GM23338 (cell line): ENCODE measurements around the gene HRNR. TPM values are rescaled to one million over a fixed set of nuclear protein-coding genes. Genes with fewer than 3 reads are reported as not detected.

Source experiments
- ATAC-seq: fragments of 200-7000 bp; cut with Tn5 transposase; 3 replicates; pipeline ENCODE4 v1.9.1; 2020
- DNase-seq: peaks from one replicate; pipeline ENCODE4 v3.0.0-alpha.2; 2015; ENCODE audit warnings: low spot score
- H2AFZ ChIP-seq: fragments of 200-600 bp; sonication (generic); 2 replicates; pipeline ENCODE4 v1.8.0; 2016; ENCODE audit warnings: antibody characterized with exemption, mild to moderate bottlenecking, moderate library complexity
- H3F3A ChIP-seq: fragments of 200-600 bp; sonication (generic); replicated peaks from 2 replicates; pipeline ENCODE4 v1.8.0; 2017; ENCODE audit warnings: antibody characterized with exemption, mixed run types, low read depth
- H3K27ac ChIP-seq: fragments of 200-600 bp; sonication (generic); 2 replicates; pipeline ENCODE4 v1.6.1; 2016; ENCODE audit warnings: low read depth
- H3K27me3 ChIP-seq: fragments of 200-600 bp; sonication (generic); 2 replicates; pipeline ENCODE4 v1.8.0; 2016; ENCODE audit warnings: mild to moderate bottlenecking, mixed run types, moderate library complexity; ENCODE audit not compliant: insufficient read depth
- H3K36me3 ChIP-seq: fragments of 200-600 bp; sonication (generic); 2 replicates; pipeline ENCODE4 v1.8.0; 2016; ENCODE audit warnings: mild to moderate bottlenecking; ENCODE audit not compliant: insufficient read depth
- H3K4me1 ChIP-seq: fragments of 200-600 bp; sonication (generic); 2 replicates; pipeline ENCODE4 v1.8.0; 2016; ENCODE audit warnings: mild to moderate bottlenecking, moderate library complexity; ENCODE audit not compliant: insufficient read depth
- H3K4me2 ChIP-seq: fragments of 200-600 bp; sonication (generic); 2 replicates; pipeline ENCODE4 v1.7.1; 2017; ENCODE audit warnings: mixed run types
- H3K4me3 ChIP-seq: fragments of 200-600 bp; sonication (generic); 2 replicates; pipeline ENCODE4 v1.6.1; 2016; ENCODE audit warnings: mixed run types
- H3K79me2 ChIP-seq: fragments of 200-600 bp; sonication (generic); replicated peaks from 2 replicates; pipeline ENCODE4 v1.8.0; 2017; ENCODE audit warnings: mild to moderate bottlenecking; ENCODE audit not compliant: insufficient read depth
- H3K9me2 ChIP-seq: fragments of 200-600 bp; sonication (generic); 2 replicates; pipeline ENCODE4 v1.8.0; 2017; ENCODE audit not compliant: insufficient read depth
- H4K20me1 ChIP-seq: fragments of 200-600 bp; sonication (generic); replicated peaks from 2 replicates; pipeline ENCODE4 v1.8.0; 2017; ENCODE audit warnings: mild to moderate bottlenecking; ENCODE audit not compliant: insufficient read depth
- H3K27ac Mint-ChIP-seq: 2 replicates; pipeline ENCODE4 v1.8.0; 2020; ENCODE audit warnings: inconsistent platforms, mild to moderate bottlenecking, moderate library complexity, mixed read lengths
- H3K27me3 Mint-ChIP-seq: 3 replicates; pipeline ENCODE4 v1.8.0; 2022; ENCODE audit warnings: low read depth, mild to moderate bottlenecking, moderate library complexity, mixed read lengths, inconsistent platforms; ENCODE audit not compliant: insufficient read depth, poor library complexity
- H3K36me3 Mint-ChIP-seq: 3 replicates; pipeline ENCODE4 v1.8.0; 2021; ENCODE audit warnings: low read depth, mild to moderate bottlenecking, inconsistent platforms, moderate library complexity, mixed read lengths
- H3K4me1 Mint-ChIP-seq: 3 replicates; pipeline ENCODE4 v1.8.0; 2020; ENCODE audit warnings: mild to moderate bottlenecking, inconsistent platforms, mixed read lengths
- H3K4me3 Mint-ChIP-seq: 3 replicates; pipeline ENCODE4 v1.8.0; 2021; ENCODE audit warnings: moderate library complexity, mild to moderate bottlenecking, inconsistent platforms, mixed read lengths
- H3K9me3 Mint-ChIP-seq: 3 replicates; pipeline ENCODE4 v1.8.0; 2020; ENCODE audit warnings: moderate library complexity, mild to moderate bottlenecking, inconsistent platforms, mixed read lengths
- CREB1 ChIP-seq: fragments of 250-450 bp; sonication (Bioruptor Pico); IDR thresholded peaks from 2 replicates; pipeline ENCODE4 v1.5.0; 2020; ENCODE audit warnings: low read depth, mild to moderate bottlenecking, moderate library complexity
- ETS1 ChIP-seq: IDR thresholded peaks from 2 replicates; pipeline ENCODE4 v1.6.1; 2016; ENCODE audit warnings: antibody characterized with exemption
- EZH2 ChIP-seq: fragments of 200-600 bp; sonication (generic); IDR thresholded peaks from one replicate; pipeline ENCODE4 v1.8.0; 2017; ENCODE audit warnings: antibody characterized with exemption, mild to moderate bottlenecking, low read depth; ENCODE audit not compliant: unreplicated experiment
- POLR2AphosphoS5 ChIP-seq: IDR thresholded peaks from 2 replicates; pipeline ENCODE4 v1.6.1; 2016; ENCODE audit warnings: antibody characterized with exemption, low read depth
- REST ChIP-seq: IDR thresholded peaks from one replicate; pipeline ENCODE4 v1.6.1; 2018; ENCODE audit warnings: antibody characterized with exemption; ENCODE audit not compliant: unreplicated experiment
- ZNF114 ChIP-seq: fragments of 250-450 bp; sonication (Bioruptor Pico); IDR thresholded peaks from 2 replicates; pipeline ENCODE4 v1.5.0; 2020; ENCODE audit warnings: mild to moderate bottlenecking, moderate library complexity
- ZNF462 ChIP-seq: fragments of 250-450 bp; sonication (Bioruptor Pico); IDR thresholded peaks from 2 replicates; pipeline ENCODE4 v1.5.0; 2020; ENCODE audit warnings: mild to moderate bottlenecking, moderate library complexity
- polyA plus RNA-seq: library from polyadenylated mRNA; unstranded; fragments of >200 nt; fragmentation: Nextera tagmentation; extraction: Ambion mirVana; gene quantifications from 2 replicates; pipeline ENCODE4 v1.2.1, GENCODE V29; 2016
- total RNA-seq: library from RNA; depleted of rRNA; stranded (reverse); fragments of >200 nt; shearing (Covaris generic); gene quantifications from 2 replicates; pipeline ENCODE4 v1.2.3, GENCODE V29; 2014

Gene HRNR
- total and polyA plus RNA-seq, 2 experiments from 2014 or later: not detected

GRCh38 chr1:152165286-152166077 lies 58.5 kb downstream of the HRNR start:
- Histone ChIP-seq H3K27ac (no peak overlapping the region), H2AFZ (no peak overlapping the region), H4K20me1 (no peaks in the 10 kb centered on the region), H3K4me2 (no peak overlapping the region), H3F3A (no peaks in the 10 kb centered on the region), H3K36me3 (no peaks in the 10 kb centered on the region), H3K27me3 (no peaks in the 10 kb centered on the region), H3K4me1 (no peaks in the 10 kb centered on the region), H3K79me2 (no peaks in the 10 kb centered on the region), H3K9me2 (no peaks in the 10 kb centered on the region; the same call in 1 of the 2 replicates), H3K4me3 (no peak overlapping the region)
- no peak for ATAC-seq
- Mint-ChIP-seq H3K9me3 (no peaks in the 10 kb centered on the region; the same call in 2 of the 3 replicates), H3K4me1 (peaks cover 2% of the 10 kb centered on the region; the same call in 2 of the 3 replicates), H3K36me3 (no peaks in the 10 kb centered on the region), H3K4me3 (no peak overlapping the region), H3K27me3 (peaks cover 3% of the 10 kb centered on the region), H3K27ac (no peak overlapping the region)
- no peak for DNase-seq
- TF ChIP-seq ZNF114: no peak
- no peak for TF ChIP-seq EZH2
- TF ChIP-seq ETS1: no peak

GRCh38 chr1:152164517-152165136 lies 59.4 kb downstream of the HRNR start:
- no peak overlapping the region for H3K4me3 ChIP-seq
- H3K4me2 ChIP-seq: no peak overlapping the region
- Mint-ChIP-seq H3K27ac (no peak overlapping the region), H3K36me3 (no peaks in the 10 kb centered on the region), H3K4me3 (no peak overlapping the region), H3K9me3 (no peaks in the 10 kb centered on the region; the same call in 2 of the 3 replicates), H3K27me3 (peaks cover 3% of the 10 kb centered on the region), H3K4me1 (peaks cover 2% of the 10 kb centered on the region; the same call in 2 of the 3 replicates)
- no peaks in the 10 kb centered on the region; the same call in 1 of the 2 replicates for H3K9me2 ChIP-seq
- H4K20me1 ChIP-seq: no peaks in the 10 kb centered on the region
- DNase-seq (no peak), ATAC-seq (no peak)
- no peaks in the 10 kb centered on the region for H3K4me1 ChIP-seq
- no peak overlapping the region for H3K27ac ChIP-seq
- no peak overlapping the region for H2AFZ ChIP-seq
- no peaks in the 10 kb centered on the region for H3K79me2 ChIP-seq
- no peaks in the 10 kb centered on the region for H3K36me3 ChIP-seq
- no peaks in the 10 kb centered on the region for H3K27me3 ChIP-seq
- H3F3A ChIP-seq: no peaks in the 10 kb centered on the region
- TF ChIP-seq REST (no peak), CREB1 (no peak), POLR2AphosphoS5 (no peak), ZNF462 (CRISPR knock-in tag) (no peak)
